ENCODE results near the gene PNMA6E.

The PNMA6E gene

GRCh38 chrX:153434801-153435200 lies 33.7 kb upstream of the PNMA6E start:
- DNase-seq, result no peak

- DNase-seq, result no peak
Observed at GRCh38 chrX:153433781-153434285, 32.7 kb upstream of the PNMA6E start.

- DNase-seq, result no peak
Observed at GRCh38 chrX:153433161-153433680, 32.1 kb upstream of the PNMA6E start.

GRCh38 chrX:153430796-153431195 lies 29.6 kb upstream of the PNMA6E start:
- no peak for DNase-seq

- DNase-seq, result no peak
Observed at GRCh38 chrX:153426204-153426603, 25.1 kb upstream of the PNMA6E start.

GRCh38 chrX:153423652-153424051 lies 22.5 kb upstream of the PNMA6E start:
- DNase-seq, result no peak

- DNase-seq, result no peak
Observed at GRCh38 chrX:153421856-153422255, 20.7 kb upstream of the PNMA6E start.

- no peak for DNase-seq
Observed at GRCh38 chrX:153420851-153421599, 19.9 kb upstream of the PNMA6E start.

GRCh38 chrX:153417637-153418036 lies 16.5 kb upstream of the PNMA6E start:
- no peak for DNase-seq

- DNase-seq, result no peak
Observed at GRCh38 chrX:153416781-153417450, 15.8 kb upstream of the PNMA6E start.

- no peak for DNase-seq
Observed at GRCh38 chrX:153414856-153415510, 13.8 kb upstream of the PNMA6E start.

- no peak for DNase-seq
Observed at GRCh38 chrX:153413731-153414130, 12.6 kb upstream of the PNMA6E start.

GRCh38 chrX:153412746-153413720 lies 11.9 kb upstream of the PNMA6E start:
- no peak for DNase-seq

- no peak for DNase-seq
Observed at GRCh38 chrX:153411988-153412574, 10.9 kb upstream of the PNMA6E start.

GRCh38 chrX:153411255-153411987 lies 10.3 kb upstream of the PNMA6E start, which contains the start of gene ZFP92:
TSS of gene ZFP92 (plus strand) at chrX:153411472. CDS start at chrX:153418323, 6,851 bp downstream.
- peak; percentile 45 for DNase-seq

- DNase-seq, result no peak
Observed at GRCh38 chrX:153410888-153411254, 9.7 kb upstream of the PNMA6E start.

- no peak for DNase-seq
Observed at GRCh38 chrX:153410373-153410772, 9.2 kb upstream of the PNMA6E start.

GRCh38 chrX:153409414-153410101 lies 8.4 kb upstream of the PNMA6E start:
- DNase-seq, result no peak

GRCh38 chrX:153408871-153409351 lies 7.8 kb upstream of the PNMA6E start:
- no peak for DNase-seq

- DNase-seq, result no peak
Observed at GRCh38 chrX:153408221-153408721, 7.1 kb upstream of the PNMA6E start.

Measured in activated naive CD4-positive, alpha-beta T cell treated with Interleukin-2 at 50 U/mL for 16 hours (primary cell).